B cell (primary cell): ENCODE data around the gene FLNB.

ENCODE experiments used
- EZH2 ChIP-seq: IDR thresholded peaks from 2 replicates; pipeline ENCODE4 v1.6.1; 2012; ENCODE audit warnings: borderline replicate concordance, low read depth, mild to moderate bottlenecking, moderate library complexity, low read length; ENCODE audit not compliant: insufficient read depth, poor library complexity, severe bottlenecking
- TF ChIP-seq, protein P1 (sequence below): fragments of 200-600 bp; IDR thresholded peaks from one replicate; pipeline ENCODE4 v1.8.0; 2022; ENCODE audit warnings: antibody characterized with exemption, mild to moderate bottlenecking

GRCh38 chr3:58198362-58198761, 190.1 kb downstream of the FLNB start:
- TF ChIP-seq, protein P1, sequence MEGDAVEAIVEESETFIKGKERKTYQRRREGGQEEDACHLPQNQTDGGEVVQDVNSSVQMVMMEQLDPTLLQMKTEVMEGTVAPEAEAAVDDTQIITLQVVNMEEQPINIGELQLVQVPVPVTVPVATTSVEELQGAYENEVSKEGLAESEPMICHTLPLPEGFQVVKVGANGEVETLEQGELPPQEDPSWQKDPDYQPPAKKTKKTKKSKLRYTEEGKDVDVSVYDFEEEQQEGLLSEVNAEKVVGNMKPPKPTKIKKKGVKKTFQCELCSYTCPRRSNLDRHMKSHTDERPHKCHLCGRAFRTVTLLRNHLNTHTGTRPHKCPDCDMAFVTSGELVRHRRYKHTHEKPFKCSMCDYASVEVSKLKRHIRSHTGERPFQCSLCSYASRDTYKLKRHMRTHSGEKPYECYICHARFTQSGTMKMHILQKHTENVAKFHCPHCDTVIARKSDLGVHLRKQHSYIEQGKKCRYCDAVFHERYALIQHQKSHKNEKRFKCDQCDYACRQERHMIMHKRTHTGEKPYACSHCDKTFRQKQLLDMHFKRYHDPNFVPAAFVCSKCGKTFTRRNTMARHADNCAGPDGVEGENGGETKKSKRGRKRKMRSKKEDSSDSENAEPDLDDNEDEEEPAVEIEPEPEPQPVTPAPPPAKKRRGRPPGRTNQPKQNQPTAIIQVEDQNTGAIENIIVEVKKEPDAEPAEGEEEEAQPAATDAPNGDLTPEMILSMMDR, result no peak
- TF ChIP-seq EZH2, result no peak
